Measurements from ENCODE around the gene PTPRN2.
A peak's percentile ranks its signal among the peaks of the same experiment; 100 is the strongest.

Gene PTPRN2

DNA sequence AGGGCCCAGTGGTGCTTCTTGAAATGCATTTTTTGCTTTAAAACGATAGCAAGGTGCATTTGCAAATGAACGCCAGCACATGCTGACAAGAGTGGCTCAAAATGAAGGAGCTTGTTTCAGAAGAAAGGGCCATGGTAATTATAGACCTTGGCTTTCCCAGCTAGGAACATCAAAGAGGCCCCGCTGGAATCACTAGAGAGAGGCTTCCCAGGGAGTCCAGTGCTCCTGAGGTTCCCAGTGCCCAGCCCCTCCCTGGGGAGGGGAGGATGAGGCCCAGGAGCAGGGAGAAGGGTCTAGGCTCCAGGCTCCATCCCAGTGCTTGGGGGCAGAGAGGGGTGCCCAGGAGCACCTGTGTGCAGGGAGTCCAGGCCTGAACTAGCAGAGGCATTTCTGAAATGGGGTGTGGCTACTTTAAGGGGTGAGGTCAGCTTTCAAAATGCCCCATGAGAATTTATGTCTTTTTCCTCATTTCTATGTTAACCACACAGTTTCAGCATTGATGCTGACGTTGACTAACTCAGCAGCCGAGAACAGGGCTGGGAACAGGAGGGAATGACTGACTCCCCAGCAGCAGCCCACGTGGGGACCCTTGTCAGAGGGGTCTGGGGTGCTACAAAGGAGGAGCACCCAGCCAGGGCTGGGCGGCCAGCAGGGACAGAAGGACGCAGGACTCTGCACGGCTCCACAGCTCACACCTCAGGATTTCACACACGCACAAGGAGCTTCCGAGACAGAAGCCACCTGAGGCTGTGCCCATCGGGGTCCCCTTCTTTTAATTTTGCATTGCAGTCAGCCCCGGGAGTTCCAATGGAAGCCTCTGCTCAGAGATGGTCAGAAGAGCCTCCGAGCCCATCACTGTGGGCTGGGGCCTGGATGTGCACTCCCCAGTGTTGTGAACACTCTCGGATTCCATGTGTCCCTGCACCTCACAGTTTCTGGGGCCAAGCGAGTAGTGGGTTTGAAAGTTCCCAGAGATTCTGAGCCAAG lies 570.2 kb downstream of the PTPRN2 start:
- no peak for DNase-seq

DNA sequence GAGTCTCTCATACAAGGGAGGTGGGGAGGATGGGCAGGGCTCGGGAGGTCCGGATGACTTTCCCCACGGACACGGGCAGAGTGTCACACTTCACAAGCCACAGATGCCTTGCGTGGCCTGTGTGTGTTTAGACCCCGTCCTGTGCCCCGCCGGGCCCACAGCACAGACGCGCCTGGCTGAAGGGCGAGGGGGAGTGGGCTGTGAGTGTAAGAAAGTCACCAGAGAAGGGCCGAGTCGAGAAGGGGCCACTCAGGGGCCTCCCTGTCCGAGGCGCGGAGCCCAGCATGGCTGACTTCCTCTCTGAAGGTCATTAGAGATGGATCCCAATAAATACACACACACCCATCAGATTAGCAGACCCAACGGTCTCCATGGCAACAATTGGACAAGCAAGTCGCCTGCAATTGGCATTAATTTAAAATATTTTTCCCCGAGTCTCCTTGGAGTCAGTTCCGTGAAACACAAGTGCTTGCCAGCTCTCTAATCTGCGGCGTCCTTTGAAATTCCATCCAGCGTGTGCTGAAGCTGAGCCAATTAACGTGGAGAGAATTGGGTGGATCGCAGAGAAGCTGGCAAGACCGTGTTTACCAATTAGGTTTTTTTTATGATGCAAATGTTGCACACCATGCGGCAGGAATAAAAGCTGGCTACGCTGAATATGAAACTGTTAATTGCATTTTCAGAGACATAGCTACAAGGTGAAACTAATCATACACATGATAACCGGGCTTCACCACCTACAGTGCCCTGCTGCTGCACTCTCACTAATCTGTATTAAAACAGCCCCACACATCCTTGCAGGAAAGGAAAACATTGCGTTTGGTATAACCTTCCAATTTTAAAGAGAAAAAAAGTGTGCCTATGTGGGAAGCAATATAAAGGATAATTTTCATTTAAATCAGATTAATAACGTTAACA lies 571.2 kb downstream of the PTPRN2 start:
- no peak for DNase-seq

DNA sequence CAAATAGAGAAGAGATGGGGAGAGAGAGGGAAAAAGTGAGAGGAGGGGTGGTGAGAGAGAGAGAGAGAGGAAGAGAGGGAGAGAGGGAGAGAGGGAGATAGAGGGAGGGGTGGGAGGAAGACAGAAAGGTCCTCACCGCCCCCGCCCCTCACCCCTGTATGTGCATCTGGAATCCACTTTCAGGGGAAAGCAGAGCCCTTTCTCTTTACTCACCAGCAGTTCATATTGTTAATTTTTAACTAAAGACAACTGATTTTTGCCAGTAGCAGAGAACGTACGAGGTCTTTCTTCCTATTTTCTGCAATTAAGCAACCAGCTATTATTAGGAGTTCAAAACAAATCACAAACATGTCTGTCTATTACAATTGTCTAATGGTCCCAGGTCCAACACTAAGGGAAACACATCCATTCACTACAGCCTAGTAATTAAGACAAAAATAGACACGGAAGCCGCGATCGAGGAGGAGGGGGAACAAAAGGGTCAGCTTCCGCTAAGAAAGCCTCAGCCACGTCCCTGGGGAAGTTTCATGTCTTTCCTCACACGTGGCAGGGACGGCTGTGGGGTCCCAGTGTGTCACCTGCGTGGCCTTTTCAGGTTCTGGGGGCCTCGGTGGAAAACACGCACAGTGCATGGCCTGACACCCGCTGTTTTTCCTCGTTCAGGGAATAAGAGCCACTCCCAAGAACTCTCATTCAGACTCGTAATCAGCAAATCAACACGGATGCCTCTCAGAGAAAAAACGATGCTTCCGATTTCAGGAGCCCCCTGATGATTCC lies 572.0 kb downstream of the PTPRN2 start:
- no peak for DNase-seq

DNA sequence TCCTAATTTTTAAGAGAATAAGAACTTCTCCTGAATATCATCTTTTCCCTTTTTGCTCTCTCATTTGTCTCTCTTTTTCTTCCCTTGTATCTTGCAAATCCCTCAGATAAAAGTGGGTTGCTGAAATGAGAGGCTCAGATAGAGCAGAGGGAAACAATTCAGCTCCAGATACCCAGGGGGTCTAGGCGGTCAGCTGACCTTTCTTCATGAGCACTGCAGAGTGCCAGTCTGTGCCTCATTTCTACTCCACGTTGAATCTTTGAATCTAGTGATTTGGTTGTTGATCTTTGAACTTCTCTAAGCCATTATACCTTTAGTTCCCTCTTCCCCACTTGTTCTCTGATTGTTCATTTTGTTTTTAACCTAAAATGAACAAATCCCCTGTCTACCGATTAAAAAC lies 572.6 kb downstream of the PTPRN2 start:
- DNase-seq = no peak

DNA sequence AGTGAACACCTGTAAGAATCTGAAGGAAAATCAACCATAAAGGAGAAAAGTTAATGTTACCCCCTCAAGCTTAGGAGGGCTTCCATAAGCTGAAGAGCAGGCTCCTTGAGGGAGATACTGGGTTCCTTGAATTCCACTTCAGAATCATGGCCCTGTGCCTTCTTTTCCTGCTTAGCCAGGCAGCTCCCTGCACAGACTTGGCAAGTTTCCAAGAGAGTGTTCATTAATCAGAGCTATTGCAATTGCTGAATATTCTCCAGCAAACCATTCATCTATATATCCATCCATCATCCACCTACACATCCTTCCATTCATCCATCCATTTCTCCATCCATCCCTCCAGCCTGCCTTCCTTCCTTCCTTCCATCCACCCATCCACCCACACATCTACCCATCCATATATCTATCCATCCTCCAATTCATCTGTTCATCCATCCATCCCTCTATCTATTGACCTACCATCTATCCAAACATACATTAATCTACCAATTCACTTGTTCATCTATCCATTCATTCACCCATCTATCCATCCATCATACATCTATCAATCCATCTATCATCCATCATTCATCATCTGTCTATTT lies 574.4 kb downstream of the PTPRN2 start:
- DNase-seq = no peak

DNA sequence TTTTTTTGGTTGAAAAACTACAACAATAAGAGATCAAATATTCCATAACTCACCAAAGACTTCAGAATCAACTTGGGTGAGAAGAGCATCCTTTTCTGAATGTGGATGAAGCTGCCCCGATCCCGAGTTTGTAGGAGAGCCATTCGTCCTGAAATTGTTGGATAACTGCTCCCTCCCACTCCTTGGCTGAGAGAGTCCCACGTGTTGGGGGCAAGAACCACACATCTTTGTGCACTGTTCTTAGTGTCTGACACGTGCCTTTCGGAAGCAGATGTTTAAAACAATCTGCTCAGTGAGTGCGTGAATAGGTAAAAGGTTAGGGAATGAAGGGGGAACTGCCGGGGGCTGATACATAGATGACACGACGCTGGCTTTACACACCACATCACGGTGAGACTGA lies 575.7 kb downstream of the PTPRN2 start:
- no peak for DNase-seq

DNA sequence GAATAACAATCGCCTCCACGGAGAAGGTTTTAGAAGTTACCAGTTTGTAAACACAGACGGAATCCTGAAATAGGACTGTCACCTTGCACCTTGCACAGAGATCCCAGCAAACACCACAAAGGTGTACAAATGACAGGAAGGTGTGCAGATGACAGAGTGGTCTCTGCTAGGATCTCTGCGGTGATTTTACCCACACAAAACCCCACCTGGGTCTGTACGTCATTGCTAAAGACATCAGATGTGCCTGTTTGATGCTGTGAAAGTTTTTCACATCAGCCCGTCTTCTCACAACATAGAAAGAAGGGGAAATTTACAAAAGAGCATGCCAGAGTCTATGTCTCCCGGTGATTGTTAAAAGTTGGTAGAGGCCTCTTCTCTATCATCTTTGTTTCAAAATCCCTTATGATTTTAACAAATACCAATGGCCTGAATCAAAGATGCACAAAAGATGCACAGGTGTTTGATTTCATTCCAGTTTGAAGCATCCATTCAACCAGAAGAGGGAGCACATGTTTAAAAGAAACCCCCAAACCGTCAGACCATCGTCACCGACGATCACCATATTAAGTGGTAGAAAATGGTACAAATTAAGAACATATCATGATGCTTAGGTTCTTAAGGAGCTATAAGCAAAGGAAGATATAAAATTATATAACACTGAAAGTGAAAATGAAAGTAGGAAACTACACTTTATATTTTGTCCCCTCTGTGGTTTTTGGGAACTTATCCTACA lies 576.5 kb downstream of the PTPRN2 start:
- no peak for DNase-seq

DNA sequence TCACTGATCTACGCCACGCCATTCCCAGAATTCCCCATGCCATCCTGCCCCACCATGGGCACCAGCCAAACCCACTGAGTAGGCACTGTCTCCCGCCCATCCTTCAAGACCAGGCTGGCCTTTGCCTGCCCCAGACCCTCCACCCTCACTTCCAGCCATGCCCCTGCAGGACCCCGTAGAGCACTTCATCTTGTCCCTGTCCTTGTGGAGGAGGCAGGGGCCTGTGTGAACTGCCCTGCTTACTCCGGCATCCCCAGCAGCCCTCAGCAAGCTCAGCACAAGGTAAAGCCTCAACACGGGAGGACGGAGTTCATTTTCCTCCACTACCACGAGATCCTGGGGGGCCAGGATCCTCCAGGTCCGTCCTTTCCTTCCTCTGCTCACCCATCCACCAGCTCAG lies 577.7 kb downstream of the PTPRN2 start:
- DNase-seq = no peak

DNA sequence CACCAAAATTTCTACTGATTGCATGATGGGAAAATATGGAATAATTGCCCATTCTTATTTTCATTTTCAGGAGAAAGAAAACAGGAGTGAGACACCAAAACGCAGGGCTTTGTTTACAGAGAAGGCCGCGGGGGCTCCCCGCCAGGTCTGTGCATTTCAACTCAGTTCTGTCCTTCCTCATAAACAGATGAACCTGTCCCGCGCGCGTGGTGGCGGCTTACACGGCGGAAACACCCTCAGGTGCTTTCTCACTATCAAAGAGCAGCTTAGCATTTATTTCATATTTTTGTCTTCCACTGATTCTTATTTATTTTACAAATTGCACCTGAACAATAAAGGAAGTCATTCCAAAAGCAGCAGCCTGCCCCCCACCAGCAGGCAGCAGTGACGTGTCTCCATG lies 579.4 kb downstream of the PTPRN2 start:
- DNase-seq = no peak

DNA sequence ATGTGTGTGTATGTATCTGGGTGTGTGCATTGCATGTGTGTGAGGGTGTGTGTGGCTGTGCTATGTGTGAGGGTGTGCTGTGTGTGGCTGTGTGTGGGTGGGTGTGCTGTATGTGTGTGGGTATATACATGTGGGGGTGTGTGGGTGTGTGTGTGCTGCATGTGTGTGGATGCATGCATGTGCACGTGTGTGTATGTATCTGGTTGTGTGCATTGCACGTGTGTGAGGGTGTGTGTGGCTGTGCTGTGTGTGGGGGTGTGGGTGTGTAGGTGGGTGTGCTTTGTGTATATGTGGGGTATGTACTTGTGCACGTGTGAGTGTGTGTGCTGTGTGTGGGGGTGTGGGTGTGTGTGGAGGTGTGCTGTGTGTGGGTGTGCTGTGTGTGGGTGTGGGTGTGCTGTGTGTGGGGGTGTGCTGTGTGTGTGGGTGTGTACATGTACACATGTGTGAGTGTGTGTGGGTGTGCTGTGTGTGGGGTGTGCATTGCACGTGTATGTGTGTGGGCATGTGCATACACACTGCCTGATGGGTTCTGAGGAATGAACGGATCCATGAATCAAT lies 579.8 kb downstream of the PTPRN2 start:
- no peak for DNase-seq

DNA sequence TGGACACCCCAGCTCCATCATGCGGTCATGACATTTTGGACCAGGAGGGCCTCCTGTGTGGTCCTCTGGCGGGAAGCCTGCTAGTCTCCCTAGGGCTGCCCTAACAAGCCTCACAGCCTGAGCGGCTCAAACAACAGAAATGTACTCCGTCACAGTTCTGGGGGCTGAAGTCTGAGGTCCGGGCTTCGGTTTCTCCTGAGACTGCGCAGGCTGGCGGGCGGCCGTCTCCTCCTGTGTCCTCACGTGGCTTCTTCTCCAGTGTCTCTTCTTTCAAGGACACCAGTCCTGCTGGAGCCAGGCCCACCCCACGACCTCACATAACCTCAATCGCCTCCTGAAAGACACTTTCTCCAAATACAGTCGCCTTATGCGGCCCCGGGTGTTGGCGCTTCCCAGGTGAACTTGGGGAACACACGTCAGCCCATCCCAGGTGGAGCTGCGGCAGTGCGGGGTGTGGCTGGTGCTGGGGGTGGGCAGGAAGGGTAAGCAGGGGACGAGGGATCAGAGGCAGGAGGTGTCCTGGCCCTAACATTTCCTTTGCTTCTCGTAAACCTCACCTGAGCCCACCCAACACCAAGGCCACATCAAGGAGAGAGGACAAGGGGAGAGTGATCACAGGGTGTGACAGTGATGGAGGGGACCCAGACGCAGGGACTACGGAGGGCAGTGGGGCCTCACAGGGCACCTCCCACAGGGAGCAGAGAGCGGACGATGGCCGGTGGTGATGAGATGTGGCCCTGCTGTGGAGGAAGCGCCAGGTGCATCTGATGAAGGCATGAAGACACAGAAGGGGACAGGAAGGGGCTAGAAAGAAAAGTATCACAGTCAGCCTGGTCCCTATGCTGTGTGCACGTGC lies 580.6 kb downstream of the PTPRN2 start:
- no peak for DNase-seq

DNA sequence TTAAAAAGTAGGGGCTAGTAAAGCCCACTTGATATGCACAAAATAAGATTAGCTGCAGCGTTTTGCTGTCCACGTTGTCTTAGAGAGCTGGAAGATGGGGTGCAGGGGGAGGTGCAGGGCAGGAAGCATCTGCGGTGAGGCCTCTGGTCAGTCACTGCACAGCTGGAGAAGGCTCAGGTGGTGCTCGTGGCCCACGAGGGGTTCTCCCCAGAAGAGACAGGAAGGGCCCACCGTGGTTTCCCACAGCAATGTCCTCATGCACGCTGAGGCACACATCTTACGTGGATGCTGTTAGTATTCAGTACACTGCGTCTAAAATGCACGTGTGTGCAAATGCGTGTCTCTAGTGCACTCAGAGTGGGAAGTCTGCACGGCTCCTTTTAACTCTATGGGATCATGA lies 582.1 kb downstream of the PTPRN2 start:
- no peak for DNase-seq

DNA sequence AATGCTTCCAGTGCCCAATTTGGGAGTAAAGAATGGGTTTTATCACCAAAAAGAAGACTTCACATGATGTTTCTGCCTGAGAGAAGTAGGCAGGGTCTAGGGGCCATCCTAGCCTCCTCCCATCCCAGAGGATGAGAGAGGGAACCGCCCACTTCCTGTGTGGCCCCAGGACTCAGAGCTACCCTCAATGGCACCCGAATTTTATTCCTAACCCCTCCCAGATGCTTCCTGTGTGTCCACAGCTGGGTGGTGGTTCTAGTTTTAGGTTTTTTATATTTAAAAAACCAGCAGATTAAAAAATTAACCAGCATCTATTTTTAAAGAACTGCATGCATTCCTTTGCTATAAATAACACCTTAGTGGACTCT lies 583.5 kb downstream of the PTPRN2 start:
- no peak for DNase-seq

DNA sequence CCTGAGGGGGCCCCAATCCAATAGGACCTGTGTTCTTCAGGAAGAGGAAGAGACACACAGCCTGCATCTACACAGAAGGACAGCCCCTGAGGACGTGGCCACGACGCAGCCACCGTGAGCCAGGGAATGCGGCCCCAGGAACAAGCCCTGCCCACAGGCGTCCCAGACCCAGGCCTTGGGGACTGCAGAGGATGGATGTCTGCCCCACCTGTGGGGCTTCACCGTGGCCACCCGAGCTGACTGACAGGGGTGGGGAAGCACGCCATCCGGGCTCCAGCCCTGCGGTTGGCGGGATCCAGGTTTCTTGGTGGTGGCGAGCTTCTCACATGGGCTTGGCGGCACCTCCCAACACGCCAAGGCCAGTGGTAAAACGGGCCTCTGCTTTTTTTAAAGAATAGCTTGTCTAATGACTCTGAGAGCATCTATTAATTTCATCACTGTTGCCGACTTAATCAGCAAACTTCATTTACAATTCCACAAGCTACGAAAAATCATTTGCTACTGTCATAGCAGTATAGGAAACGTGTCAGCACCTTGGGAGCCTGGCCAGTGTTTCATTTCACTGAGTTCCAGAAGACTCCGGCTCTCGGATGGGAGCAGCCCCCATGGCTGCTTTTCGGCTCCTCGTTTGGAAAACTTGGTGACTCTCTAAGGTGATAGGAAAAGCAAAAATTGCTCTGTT lies 584.0 kb downstream of the PTPRN2 start:
- DNase-seq = no peak

DNA sequence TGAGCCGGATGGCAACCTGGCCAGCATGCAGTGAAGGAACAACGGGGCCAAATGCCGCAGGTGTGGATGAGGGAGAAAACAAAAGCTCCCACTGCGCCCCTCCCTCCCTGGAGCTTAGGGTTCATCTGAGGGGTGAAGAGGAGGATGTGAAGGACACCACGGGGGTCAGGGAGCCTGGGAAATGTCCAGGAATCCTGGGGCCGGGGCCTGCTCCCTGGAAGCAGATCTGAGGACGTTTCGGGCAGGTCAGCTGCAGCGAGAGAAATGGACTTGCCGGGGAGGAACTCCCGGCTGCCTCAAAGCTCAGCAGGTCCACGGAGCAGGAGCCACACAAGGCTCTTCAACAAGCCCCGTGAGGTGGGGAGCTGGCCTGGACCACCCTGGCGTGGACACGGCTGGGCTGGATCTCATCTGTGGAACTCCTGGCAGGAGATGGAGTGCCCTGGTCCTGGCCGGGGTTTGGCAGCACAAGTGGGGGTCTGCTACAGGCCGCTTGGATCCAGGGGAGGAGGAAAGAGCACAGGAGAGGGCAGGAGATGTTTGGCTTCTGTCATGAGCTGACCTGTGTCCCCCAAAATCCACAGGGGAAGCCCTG lies 585.0 kb downstream of the PTPRN2 start:
- DNase-seq = no peak

DNA sequence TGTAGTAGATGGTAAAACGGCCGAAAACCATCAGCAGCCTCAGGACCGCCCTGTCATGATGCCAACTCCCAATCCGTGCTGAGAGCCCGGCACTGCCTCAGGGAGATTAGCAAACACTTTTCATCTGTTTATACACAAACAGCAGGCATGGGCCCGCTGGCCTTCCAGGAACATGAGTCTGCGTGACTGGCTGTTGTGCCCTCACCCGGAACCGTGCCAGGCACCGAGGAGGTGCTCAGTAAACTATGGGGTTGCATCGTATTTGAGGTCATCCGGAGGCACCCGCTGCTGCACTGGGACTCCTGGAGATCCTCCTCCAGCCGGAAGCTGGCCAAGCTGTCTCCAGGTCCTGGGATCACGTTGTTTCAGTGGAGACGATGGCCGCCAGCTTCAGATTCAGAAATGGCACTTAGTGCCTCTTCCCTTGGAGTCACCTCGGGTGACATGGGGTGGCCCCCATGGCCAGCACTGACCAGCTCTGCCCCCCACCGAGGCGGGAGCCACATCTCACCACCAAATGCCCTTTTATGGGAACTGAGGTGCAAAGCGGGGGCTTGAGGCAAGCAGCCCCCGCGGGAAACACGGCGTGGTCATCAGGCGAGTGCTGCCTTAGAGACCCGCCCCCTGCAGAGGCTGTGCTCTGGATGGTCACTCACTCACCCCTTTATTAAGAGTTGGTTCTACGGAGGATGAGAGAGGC lies 585.9 kb downstream of the PTPRN2 start:
- peak; percentile 71 for DNase-seq

DNA sequence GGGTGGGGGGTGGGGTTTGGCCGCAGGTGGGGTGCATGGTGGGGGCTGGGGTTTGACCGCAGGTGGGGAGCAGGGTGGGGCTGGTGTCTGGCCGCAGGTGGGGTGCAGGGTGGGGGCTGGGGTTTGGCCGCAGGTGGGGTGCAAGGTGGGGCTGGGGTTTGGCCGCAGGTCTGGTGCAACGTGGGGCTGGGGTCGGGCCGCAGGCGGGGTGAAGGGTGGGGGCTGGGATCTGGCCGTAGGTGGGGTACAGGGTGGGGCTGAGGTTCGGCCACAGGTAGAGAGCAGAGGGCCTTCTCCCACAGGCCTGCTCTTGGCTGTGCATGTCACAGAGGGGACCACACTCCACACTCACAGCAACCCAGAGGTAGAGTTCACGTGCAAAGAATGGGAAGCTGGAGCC lies 586.6 kb downstream of the PTPRN2 start:
- no peak for DNase-seq

DNA sequence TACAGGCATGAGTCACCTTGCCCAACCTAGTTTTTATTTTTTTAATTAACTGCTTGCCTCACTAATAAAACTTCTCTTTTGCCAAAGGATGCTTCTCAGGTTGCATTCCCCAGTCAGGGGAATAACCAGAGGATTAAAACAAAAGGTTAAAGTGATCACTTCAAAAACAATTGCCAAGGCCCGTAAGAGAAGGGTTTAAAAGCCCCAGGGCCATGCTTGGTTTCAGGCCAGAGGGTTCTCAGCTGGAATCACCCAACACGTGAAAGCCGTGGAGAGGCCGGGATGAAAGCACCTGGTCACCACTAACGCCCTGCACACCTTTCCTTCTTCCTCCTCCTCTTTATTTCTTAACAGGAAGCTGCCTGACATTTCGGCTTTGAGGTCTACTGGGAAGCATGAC lies 587.5 kb downstream of the PTPRN2 start:
- DNase-seq = peak; percentile 46

All from NCI-H510A (cell line).